MV-4-11 (cell line): ENCODE data around the gene TSSK2.
"Not testable (repeated sequence)": the region's sequence is repeated elsewhere in the genome, so short reads cannot be mapped to it uniquely, and the experiment has no call there.

Source experiments
- DNase-seq: peaks from one replicate; lab custom pipeline; 2025; lab: John Stamatoyannopoulos, UW

Gene TSSK2

DNA sequence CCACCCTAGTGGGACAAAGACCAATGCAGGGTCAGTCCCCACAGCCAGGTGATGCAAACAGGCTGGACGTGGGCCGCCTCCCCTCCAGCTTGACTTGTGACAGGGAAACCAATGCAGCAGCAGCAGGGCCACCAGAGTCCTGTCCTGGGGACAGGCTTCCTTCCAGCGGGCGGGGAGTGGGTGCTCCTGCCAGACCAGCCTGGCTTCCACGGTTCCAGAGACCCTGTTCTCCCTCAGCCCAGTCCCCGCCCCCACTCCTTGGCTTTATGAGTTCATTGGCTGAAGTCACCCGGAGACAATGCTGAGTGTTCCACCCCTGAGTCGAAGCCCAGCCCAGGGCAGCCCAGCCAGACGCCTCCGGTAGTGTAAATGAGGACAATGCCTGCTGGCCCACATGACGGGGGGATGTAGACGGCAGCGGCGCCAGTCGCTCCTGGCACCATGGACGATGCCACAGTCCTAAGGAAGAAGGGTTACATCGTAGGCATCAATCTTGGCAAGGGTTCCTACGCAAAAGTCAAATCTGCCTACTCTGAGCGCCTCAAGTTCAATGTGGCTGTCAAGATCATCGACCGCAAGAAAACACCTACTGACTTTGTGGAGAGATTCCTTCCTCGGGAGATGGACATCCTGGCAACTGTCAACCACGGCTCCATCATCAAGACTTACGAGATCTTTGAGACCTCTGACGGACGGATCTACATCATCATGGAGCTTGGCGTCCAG, at the start of gene TSSK2:
TSS of gene TSSK2 (plus strand) at position 350 of the 726 bp plus-strand sequence. CDS start at position 442, 92 bp downstream.
- no peak for DNase-seq

DNA sequence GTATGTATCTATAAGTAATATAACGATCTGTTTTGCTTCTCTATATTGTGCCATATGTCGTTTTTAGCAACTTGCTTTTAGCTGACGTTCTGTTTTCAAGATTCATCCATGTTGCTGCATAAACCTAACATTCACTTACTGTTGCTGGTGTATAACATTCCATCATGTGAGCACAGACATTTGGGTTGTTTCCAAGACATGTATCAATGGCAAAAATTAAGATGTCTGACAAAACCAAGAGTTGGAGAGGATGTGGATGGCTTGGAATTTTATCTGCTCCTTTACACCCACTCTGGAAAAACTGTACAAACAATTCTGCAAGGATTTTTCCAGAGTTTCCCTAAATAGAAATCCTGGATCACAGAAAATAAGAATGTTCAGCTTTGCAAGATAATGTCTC, 49.8 kb upstream of the TSSK2 start:
- no peak for DNase-seq

DNA sequence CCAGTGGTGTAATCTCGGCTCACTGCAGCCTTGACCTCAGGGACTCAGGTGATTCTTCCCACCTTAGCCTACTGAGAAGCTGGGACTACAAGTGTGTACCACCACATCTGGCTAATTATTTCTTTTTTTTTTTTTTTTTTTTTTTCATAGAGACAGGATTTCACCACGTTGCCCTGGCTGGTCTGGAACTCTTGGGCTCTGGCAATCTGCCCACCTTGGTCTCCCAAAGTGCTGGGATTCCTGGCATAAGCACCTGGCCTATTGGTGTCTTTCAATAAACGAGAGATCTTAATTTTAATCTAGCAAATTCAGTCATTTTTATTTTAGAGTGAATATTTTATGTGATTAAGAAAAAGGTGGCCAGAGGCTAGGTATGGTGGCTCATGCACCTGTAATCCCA, 49.0 kb upstream of the TSSK2 start:
- no peak for DNase-seq

DNA sequence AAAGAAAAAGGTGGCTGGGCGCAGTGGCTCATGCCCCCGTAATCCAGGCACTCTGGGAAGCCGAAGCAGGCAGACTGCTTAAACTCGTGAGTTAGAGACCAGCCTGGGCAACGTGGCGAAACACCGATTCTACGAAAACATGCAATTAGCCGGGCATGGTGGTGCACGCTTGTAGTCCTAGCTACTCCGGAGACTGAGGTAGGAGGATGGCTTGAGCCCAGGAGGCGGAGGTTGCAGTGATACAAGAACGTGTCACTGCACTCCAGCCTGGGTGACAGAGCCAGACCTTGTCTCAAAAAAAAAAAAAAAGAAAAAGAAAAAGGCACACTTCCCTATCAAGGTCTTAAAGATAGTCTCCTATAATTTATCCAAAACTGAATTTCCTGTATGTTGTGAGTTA, 48.3 kb upstream of the TSSK2 start:
- no peak for DNase-seq

DNA sequence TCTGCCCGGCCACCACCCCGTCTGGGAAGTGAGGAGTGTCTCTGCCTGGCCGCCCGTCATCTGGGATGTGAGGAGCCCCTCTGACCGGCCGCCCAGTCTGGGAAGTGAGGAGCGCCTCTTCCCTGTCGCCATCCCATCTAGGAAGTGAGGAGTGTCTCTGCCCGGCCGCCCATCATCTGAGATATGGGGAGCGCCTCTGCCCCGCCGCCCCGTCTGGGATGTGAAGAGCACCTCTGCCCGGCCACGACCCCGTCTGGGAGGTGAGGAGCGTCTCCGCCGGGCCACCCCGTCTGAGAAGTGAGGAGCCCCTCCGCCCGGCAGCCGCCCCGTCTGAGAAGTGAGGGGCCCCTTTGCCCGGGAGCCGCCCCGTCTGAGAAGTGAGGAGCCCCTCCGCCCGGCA, 47.0 kb upstream of the TSSK2 start:
- not testable (repeated sequence) for DNase-seq

DNA sequence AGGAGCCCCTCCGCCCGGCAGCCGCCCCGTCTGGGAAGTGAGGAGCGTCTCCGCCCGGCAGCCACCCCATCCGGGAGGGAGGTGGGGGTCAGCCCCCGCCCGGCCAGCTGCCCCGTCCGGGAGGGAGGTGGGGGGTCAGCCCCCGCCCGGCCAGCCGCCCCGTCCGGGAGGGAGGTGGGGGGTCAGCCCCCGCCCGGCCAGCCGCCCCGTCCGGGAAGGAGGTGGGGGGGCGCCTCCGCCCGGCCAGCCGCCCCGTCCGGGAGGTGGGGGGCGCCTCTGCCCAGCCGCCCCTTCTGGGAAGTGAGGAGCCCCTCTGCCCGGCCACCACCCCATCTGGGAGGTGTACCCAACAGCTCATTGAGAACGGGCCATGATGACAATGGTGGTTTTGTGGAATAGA, 46.5 kb upstream of the TSSK2 start:
- not testable (repeated sequence) for DNase-seq

DNA sequence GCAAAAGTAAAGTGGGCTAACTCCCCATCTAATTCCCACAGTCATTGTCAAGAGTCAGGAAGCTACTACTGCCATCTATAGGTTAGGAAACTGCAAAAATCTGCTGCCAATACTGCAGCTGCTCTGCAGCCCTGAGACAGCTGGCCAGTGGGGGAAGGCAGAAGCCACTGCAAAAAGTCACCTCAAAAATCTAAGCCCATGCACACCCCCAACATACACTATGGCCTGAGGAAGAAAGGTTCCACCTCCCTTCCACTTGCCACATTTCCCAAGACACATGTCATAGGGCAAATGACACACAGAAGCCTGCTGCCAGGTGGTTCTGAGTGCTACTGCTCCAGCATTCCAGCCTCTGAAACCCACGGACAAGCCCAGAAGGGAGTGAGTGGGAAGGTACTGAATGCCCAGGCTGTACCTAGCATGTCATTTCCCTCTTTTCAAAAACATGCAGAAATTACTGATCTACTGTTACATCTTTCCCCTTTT, 45.8 kb upstream of the TSSK2 start:
- DNase-seq: peak; percentile 60

DNA sequence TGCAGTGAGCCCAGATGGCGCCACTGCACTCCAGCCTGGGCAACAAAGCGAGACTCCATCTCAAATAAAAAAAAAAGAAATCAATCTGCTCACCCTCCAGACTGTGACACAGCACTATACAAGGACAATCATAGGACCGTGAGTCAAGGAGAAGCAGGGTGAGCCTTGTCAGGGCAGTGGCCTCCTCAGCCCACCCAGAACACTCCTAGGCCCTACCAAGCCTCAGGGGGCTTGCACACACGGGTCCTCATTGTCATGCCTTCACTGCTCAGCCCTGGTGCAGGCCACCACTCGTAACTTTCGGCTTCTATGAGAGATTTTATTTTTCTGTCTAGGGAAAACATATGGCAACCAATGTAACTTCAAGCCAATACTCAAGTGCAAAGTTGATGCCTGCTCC, 44.7 kb upstream of the TSSK2 start:
- DNase-seq: no peak

DNA sequence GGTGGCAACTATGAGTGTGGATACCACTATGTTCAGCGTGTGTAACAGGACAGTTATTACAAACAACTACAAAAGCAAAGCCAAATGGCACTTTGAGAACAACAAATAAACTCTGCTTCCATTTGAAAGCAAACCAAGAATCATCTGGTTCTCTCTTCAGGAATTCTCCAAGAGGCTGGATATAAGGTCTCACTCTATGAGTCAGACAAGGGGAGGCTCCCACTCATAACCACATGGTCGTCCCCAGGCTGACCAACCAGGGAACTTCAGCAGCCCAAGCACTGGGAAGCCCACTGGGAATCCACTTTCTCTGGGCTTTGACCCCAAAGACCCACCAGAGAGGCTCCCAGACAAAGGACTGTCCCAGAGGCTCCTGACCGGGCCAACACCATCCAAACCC, 44.2 kb upstream of the TSSK2 start:
- no peak for DNase-seq

DNA sequence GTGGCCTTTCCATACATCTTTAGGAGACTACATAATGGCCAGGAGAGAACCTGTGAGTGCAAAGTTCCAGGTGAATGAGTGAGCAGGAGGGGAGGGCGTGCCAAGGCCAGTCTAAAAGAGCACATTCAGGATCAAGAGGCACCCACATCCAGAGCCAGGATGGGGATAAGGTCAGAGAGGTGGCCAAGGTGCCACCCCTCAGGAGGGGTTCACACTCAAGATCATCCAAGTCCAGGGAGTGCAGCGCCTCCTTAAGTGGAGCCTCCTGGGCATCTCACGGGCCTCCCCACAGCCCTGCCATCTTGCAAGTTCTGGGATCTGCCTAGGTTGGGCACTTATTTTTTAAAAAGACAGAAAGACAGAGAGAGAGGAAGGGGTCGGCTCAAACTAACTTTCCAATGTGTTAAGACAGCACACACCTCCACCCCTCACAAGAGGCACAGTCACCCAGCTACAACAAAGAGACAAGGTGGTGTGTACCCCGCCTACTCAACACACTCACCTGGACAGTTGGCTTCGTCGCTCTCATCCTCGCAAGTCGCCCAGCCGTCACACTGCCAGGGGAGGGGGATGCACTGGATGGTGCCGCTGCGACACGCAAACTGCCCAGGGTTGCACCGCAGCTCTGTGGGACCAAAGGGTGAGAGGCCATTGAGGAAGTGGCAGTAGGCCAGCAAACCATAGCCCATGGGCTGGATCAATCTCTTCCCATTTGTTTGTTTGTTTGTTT, 42.1 kb upstream of the TSSK2 start:
- no peak for DNase-seq

DNA sequence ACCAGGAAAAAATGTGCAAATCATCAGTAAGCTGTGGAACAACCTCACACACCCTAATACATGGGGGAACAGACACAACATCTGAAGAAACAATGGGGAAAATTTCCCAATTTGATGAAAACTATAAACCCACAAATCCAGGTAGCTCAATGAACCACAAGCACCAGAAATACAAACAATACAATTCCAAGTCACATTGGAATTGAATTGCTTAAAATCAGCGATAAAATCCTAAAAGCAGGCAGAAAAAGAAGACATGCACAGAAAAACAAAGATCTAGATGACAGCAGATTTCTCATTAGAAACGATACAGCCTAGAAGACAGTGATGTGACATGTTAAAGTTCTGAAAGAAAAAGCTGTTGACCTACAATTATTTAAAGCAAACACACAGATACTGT, 40.9 kb upstream of the TSSK2 start:
- DNase-seq: no peak

DNA sequence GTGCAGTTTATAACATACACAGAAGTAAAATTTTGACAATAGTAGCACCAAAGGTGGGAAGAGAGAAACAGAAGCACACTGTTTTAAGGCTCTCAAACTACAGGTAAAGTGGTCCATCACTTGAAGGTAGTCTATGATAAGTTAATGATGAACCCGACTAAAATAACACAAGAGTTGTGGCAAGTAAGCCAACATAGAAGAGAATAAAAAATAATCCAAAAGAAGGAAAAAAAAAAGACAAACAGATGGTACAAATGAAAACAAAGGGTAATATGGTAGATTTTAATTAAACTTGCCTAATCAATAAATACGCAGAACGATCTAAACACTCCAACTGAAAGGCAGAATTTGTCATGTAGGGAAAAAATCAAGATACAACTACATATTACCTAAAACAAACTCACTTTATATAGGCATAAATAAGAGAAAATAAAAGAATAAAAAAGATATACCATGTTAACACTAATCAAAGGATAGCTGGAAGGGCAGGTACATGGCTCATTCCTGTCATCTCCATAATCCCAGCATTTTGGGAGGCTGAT, 40.5 kb upstream of the TSSK2 start:
- no peak for DNase-seq

DNA sequence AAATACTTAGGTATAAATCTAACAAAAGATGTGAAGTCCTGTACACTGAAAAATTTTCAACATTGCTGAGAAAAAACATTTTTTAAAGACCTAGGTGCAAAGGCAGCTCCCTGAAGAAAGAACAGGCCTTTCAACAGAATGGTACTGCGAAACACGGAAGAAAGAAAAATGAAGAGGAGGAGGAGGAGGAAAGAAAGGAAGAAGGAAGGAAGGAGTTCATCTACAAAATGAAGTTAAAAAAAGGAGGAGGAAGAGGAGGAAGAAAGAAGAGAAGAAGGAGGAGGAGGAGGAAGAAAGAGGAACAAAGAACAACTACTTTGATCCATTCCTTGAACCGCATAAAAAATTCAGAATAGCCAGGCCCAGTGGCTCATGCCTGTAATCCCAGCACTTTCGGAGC, 38.4 kb upstream of the TSSK2 start:
- no peak for DNase-seq

DNA sequence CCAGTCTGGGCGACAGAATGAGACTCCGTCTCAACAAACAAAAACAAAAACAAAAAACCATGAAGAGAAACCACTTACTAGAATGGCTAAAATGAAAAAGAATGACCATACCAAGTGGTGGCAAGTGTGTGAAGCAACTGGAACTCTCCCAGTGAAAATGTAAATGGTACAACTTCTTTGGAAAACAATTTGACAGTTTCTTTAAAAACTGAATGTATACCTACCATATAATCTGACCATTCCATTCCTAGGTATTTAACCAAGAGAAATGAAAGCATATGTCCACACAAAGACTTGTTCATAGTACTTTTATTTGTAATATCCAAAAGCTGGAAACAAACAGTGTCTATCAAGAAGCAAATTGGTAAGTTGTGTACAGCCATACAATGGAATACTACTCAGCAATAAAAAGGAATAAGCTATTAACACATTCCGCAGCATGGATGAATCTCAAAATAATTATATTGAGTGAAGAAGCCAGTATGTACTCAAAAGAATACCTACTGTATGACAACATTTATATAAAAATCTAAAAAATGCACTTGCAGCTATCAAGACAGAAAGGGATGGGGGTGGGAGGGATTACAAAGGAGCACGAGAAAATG, 36.6 kb upstream of the TSSK2 start:
- no peak for DNase-seq

DNA sequence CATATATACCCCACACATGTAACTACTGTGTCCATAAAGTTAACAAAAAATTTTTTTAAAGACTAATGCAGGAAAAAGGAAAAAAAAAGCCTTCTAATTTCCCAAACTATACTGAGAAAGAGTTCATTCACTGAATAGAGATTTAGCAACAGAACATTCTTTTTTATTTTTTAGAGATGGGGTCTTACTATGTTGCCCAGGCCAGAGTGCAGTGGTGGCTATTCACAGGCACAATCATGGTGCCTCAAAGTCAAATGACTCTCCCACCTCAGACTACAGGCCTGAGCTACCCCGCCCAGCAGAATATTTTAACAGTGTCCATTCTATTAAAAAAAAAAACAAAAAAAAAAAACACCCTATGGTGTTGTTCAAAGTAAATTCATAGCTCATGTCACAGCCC, 34.6 kb upstream of the TSSK2 start:
- DNase-seq: no peak

DNA sequence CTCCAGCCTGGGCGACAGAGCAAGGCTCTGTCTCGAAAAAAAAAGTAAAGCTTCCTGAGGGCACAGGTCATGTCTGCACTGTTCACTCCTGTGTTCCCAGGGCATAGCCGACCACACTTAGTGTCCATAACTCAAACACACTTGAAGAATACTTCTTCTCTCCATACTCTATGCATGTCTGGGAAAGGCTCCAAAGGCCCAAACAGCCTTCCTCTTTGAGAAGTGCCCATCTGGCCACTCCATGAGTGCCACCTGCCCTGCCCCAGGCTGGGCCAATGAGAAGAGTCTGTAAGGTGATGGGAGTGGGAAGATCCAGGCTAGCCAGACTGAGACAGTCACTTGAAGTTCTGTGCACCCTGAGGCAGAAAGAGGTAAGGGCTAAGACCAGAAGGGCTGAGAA, 33.6 kb upstream of the TSSK2 start:
- no peak for DNase-seq

DNA sequence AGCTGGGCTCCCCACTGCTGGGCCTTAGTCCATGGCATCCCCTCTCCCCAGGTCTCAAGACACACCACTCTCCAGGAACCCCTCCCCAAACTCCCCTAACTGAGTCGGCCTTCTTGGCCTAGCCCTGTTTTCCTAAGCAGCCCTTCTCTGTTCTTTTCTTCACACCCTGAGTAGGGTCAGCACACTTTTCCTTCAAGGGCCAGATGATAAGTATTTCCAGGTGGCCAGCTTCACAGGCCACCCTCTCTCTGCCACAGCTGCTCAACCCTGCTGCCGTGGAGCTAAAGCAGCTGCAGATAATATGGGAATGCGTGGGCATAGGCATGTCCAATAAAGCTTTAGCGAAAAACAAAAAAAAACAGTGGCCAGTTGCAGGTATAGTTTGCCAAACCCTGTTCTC, 33.0 kb upstream of the TSSK2 start:
- no peak for DNase-seq

DNA sequence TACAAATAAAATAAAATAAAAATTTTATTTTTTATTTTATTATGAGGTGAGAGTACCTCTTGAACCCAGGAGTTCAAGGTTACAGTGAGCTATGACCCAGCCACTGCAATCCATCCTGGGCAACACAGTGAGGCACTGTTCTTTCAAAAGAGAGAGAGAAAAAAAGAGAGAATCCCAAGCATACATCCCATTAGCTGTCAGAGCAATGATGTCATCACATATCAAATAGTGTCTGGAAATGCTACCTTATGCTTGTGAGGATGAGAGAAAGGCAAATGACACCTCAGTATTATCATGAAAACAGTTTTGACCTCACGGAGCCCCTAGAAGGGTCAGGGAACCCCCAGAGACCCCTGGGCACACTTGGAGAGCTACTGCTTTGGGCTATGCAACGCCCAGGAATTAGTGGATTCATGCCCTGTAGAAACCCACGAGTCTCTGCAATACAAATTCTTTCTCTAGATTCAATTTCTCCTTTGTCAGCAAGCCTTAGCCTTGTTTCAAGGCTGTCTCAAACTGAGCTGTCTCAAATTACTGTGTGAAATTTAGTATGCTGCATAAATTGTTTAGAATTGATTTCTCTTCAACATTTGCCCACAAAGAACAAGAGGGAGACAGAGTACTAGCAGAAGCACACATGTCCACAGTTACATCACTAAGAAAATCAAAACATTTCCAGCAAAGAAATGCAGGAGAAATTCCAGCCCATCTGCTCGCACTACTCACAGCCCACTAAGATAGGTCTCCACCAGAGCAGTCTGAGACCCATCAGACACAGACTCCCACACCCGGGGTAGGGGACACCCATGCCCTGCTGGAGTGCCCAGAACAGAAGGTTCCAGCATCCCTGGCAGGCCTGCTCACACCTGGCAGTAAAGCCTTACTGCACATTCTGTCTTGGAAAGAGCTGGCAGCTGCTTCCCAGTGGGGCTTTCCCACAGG, 27.0 kb upstream of the TSSK2 start:
- no peak for DNase-seq

DNA sequence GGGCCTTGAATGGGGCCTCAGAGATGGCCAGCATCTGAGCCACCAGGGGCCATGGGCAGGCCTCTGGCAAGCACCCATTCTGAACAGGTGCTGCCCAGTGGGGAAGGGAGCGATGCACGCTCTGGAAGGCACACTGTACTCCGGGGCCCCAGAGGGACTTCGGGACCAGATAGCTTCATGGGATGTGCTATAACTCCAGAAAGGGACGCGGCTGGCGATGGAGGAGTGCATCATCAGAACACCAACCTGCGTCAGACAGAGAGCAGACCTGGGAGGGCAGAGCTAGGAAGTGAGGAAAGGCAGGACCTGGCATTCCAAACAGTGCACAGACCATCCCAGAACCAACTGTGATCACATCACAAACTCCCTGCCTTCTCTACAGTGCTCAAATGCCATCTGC, 25.7 kb upstream of the TSSK2 start:
- DNase-seq: no peak

DNA sequence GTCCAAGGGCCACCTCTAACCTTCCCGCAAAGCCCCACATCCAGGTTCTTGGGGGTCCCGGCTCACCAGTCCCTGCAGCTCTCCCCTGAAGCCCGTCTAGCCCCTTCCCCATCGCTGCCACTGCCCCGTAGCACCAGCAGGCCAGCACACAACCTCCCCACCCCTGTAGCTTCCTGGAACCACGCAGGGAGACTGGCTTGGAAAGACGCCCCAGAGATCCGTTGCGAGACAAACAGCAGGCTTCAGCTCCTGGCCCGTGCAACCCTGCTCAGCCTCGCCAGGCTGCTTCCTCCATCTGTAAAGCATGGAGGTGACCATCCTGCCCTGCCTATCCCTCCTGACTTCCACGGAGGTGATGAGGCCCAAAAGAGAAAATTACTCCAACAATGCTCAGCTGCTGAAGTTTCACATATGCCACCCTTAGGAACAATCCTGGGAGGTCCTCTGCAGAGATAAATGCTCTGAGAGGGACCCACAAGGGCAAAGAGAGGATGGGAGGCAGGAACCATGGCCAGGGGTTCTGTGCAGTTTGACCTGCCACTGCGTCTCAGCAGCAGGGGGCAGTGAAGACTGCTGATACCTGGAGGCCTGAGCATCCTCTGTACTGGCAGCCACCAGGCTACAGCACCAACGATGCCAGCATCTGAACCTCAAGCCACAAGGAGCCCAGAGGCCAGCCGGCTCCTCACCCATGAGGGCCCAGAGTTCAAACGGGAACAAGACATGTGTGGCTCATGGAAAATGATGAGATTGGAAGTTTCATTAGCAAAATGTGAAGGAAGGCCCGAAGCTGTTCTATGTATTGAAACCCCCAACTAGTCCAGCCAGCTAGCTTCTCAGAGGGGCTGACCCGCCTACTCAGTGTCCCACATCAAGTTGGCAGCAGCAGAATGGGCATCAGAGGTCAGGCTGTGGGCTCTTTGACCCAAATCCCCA, 25.0 kb upstream of the TSSK2 start:
- DNase-seq: no peak
